H9 (cell line): ENCODE data around the gene DCHS1. TPM values are rescaled to one million over a fixed set of nuclear protein-coding genes. Genes with fewer than 3 reads are reported as not detected.

Source experiments
- DNase-seq: peaks from one replicate; pipeline ENCODE4 v3.0.0-alpha.2; 2017
- H2AFZ ChIP-seq: one replicate; pipeline ENCODE4 v1.6.1; 2013; ENCODE audit warnings: mild to moderate bottlenecking, low read length, control low read depth, moderate library complexity
- H2AK5ac ChIP-seq: 2 replicates; pipeline ENCODE4 v1.6.1; 2013; ENCODE audit warnings: low read length, control low read depth, mixed read lengths; ENCODE audit not compliant: insufficient read length
- H2BK120ac ChIP-seq: one replicate; pipeline ENCODE4 v1.6.1; 2013; ENCODE audit warnings: low read depth, mild to moderate bottlenecking, low read length, control low read depth, inconsistent platforms; ENCODE audit not compliant: poor library complexity, severe bottlenecking
- H2BK12ac ChIP-seq: 2 replicates; pipeline ENCODE4 v1.6.1; 2013; ENCODE audit warnings: low read length, control low read depth, mixed read lengths, low read depth; ENCODE audit not compliant: insufficient read length
- H2BK15ac ChIP-seq: 2 replicates; pipeline ENCODE4 v1.6.1; 2013; ENCODE audit warnings: low read depth, low read length, control low read depth
- H2BK20ac ChIP-seq: one replicate; pipeline ENCODE4 v1.6.1; 2013; ENCODE audit warnings: low read depth, mild to moderate bottlenecking, low read length, control low read depth, inconsistent platforms; ENCODE audit not compliant: poor library complexity, severe bottlenecking
- H2BK5ac ChIP-seq: 2 replicates; pipeline ENCODE4 v1.6.1; 2013; ENCODE audit warnings: low read length, control low read depth, mixed read lengths; ENCODE audit not compliant: insufficient read length
- H3K14ac ChIP-seq: 2 replicates; pipeline ENCODE4 v1.6.1; 2013; ENCODE audit warnings: low read length, control low read depth; ENCODE audit not compliant: insufficient read depth
- H3K18ac ChIP-seq: 2 replicates; pipeline ENCODE4 v1.6.1; 2013; ENCODE audit warnings: low read depth, mild to moderate bottlenecking, mixed read lengths, low read length, control low read depth; ENCODE audit not compliant: insufficient read length
- H3K23ac ChIP-seq: 2 replicates; pipeline ENCODE4 v1.6.1; 2013; ENCODE audit warnings: low read length, control low read depth, mixed read lengths, low read depth; ENCODE audit not compliant: insufficient read length
- H3K23me2 ChIP-seq: 2 replicates; pipeline ENCODE4 v1.6.1; 2013; ENCODE audit warnings: low read depth, mild to moderate bottlenecking, mixed read lengths, low read length, control low read depth; ENCODE audit not compliant: insufficient read length, poor library complexity, severe bottlenecking
- H3K27ac ChIP-seq: 2 replicates; pipeline ENCODE4 v1.5.1; 2013; ENCODE audit warnings: low read length, control low read depth, mixed read lengths, low read depth; ENCODE audit not compliant: insufficient read length
- H3K27me3 ChIP-seq: 2 replicates; pipeline ENCODE4 v1.6.1; 2013; ENCODE audit warnings: low read length, control low read depth, inconsistent platforms; ENCODE audit not compliant: insufficient read depth
- H3K4ac ChIP-seq: 2 replicates; pipeline ENCODE4 v1.6.1; 2013; ENCODE audit warnings: low read depth, mild to moderate bottlenecking, control low read depth, inconsistent platforms, low read length, moderate library complexity
- H3K4me1 ChIP-seq: 2 replicates; pipeline ENCODE4 v1.6.1; 2013; ENCODE audit warnings: low read length, control low read depth, inconsistent platforms; ENCODE audit not compliant: insufficient read depth
- H3K4me2 ChIP-seq: 2 replicates; pipeline ENCODE4 v1.6.1; 2013; ENCODE audit warnings: low read length, control low read depth, mixed read lengths; ENCODE audit not compliant: insufficient read length, insufficient read depth
- H3K56ac ChIP-seq: 2 replicates; pipeline ENCODE4 v1.6.1; 2013; ENCODE audit warnings: low read depth, mild to moderate bottlenecking, mixed read lengths, low read length, control low read depth; ENCODE audit not compliant: insufficient read length
- H3K79me1 ChIP-seq: 2 replicates; pipeline ENCODE4 v1.6.1; 2013; ENCODE audit warnings: low read depth, mild to moderate bottlenecking, moderate library complexity, low read length, control low read depth, inconsistent platforms; ENCODE audit not compliant: insufficient read depth, poor library complexity, severe bottlenecking
- H3K79me2 ChIP-seq: 2 replicates; pipeline ENCODE4 v1.6.1; 2013; ENCODE audit warnings: low read length, control low read depth, inconsistent platforms; ENCODE audit not compliant: insufficient read depth
- H3K9ac ChIP-seq: 2 replicates; pipeline ENCODE4 v1.6.1; 2013; ENCODE audit warnings: low read length, control low read depth, mixed read lengths; ENCODE audit not compliant: insufficient read length; ENCODE audit errors: extremely low read depth
- H3K9me3 ChIP-seq: one replicate; pipeline ENCODE4 v1.6.1; 2013; ENCODE audit warnings: low read depth, low read length, inconsistent platforms; ENCODE audit not compliant: control insufficient read depth
- H3T11ph ChIP-seq: one replicate; pipeline ENCODE4 v1.6.1; 2013; ENCODE audit warnings: mild to moderate bottlenecking, low read length, control low read depth, inconsistent platforms
- H4K20me1 ChIP-seq: one replicate; pipeline ENCODE4 v1.6.1; 2013; ENCODE audit not compliant: control insufficient read depth, insufficient read length, insufficient read depth
- H4K5ac ChIP-seq: 2 replicates; pipeline ENCODE4 v1.6.1; 2013; ENCODE audit warnings: low read depth, mild to moderate bottlenecking, mixed read lengths, low read length, control low read depth; ENCODE audit not compliant: insufficient read length
- H4K8ac ChIP-seq: replicated peaks from 2 replicates; pipeline ENCODE4 v1.6.1; 2013; ENCODE audit warnings: low read length, control low read depth, mixed read lengths, low read depth; ENCODE audit not compliant: insufficient read length
- H4K91ac ChIP-seq: 2 replicates; pipeline ENCODE4 v1.6.1; 2013; ENCODE audit warnings: low read depth, mild to moderate bottlenecking, moderate library complexity, mixed read lengths, low read length, control low read depth; ENCODE audit not compliant: insufficient read length
- H3K27ac Mint-ChIP-seq, 3 experiments: 2 replicates in 2 of 3; 3 replicates in 1 of 3; pipeline ENCODE4 v1.8.0; 2020 to 2021; ENCODE audit warnings: mixed read lengths in 3 of 3, mild to moderate bottlenecking in 1 of 3, moderate library complexity in 1 of 3
- H3K27me3 Mint-ChIP-seq: 2 replicates; pipeline ENCODE4 v1.8.0; 2021; ENCODE audit warnings: low read depth, mild to moderate bottlenecking, moderate library complexity, mixed read lengths
- H3K36me3 Mint-ChIP-seq, 3 experiments: 2 replicates in 2 of 3; 3 replicates in 1 of 3; pipeline ENCODE4 v1.8.0; 2020 to 2021; ENCODE audit warnings: low read depth in 3 of 3, mixed read lengths in 3 of 3; ENCODE audit not compliant: insufficient read depth in 1 of 3
- H3K4me1 Mint-ChIP-seq, 2 experiments: 2 replicates each; pipeline ENCODE4 v1.8.0; 2020; ENCODE audit warnings: mixed read lengths in 2 of 2
- H3K4me3 Mint-ChIP-seq, 2 experiments: 2 replicates in 1 of 2; 3 replicates in 1 of 2; pipeline ENCODE4 v1.8.0; 2020 to 2021; ENCODE audit warnings: mild to moderate bottlenecking in 2 of 2, mixed read lengths in 2 of 2, moderate library complexity in 1 of 2
- H3K9me3 Mint-ChIP-seq, 2 experiments: 2 replicates in 1 of 2; 3 replicates in 1 of 2; pipeline ENCODE4 v1.8.0; 2020; ENCODE audit warnings: mild to moderate bottlenecking in 2 of 2, mixed read lengths in 2 of 2, moderate library complexity in 1 of 2
- CTCF ChIP-seq: fragments of 200-600 bp; sonication (generic); conservative IDR thresholded peaks from 3 replicates; pipeline ENCODE4 v1.8.0; 2021; ENCODE audit warnings: antibody characterized with exemption, mild to moderate bottlenecking
- WGBS: extraction: QIAGEN DNeasy Blood & Tissue Kit; methylation state at CpG from one replicate; pipeline ENCODE4 v1.1.7; 2013; ENCODE audit warnings: missing lambda C conversion rate, low lambda C conversion rate, mixed read lengths; ENCODE audit not compliant: insufficient read length; ENCODE audit errors: extremely low coverage; 5-methylcytosine and 5-hydroxymethylcytosine counted together
- total RNA-seq: library from RNA; stranded (reverse); gene quantifications from 2 replicates; pipeline ENCODE4 v1.2.1, GENCODE V29; 2021

Gene DCHS1
- total RNA-seq, 1 experiment from 2014 or later = 12.5 TPM

DNA sequence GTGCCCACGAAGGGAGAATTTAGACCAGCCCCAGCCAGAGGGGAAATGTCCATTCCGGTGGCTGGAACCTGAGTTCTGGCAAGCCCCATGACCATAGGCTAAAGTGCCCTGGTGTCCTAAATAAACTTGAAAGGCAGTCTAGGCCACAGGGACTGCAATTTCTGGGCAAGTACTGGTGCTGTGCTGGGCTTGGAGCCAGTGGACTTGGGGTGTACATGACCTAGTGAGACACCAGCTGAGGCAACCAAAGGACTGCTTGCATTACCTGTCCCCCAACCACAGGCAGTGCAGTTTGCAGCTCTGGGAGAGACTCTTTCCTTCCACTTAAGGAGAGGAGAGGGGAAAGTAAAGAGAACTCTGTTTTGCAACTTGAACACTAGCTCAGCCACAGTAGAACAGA lies 75.9 kb downstream of the DCHS1 start:
- Histone ChIP-seq H4K8ac (no peak overlapping the region), H3T11ph (no peak overlapping the region), H3K79me2 (no peaks in the 10 kb centered on the region), H3K4me1 (no peaks in the 10 kb centered on the region), H2BK120ac (no peak overlapping the region), H2BK5ac (no peak overlapping the region), H3K23me2 (no peaks in the 10 kb centered on the region), H4K5ac (no peak overlapping the region), H3K27me3 (no peaks in the 10 kb centered on the region), H3K27ac (no peak overlapping the region), H3K14ac (no peak overlapping the region), H2AFZ (no peak overlapping the region), H4K20me1 (no peaks in the 10 kb centered on the region), H4K91ac (no peak overlapping the region), H2BK15ac (no peak overlapping the region), H3K23ac (no peak overlapping the region), H3K79me1 (no peaks in the 10 kb centered on the region), H3K4ac (no peak overlapping the region), H3K9me3 (no peaks in the 10 kb centered on the region), H3K9ac (no peak overlapping the region), H3K56ac (no peak overlapping the region), H2BK12ac (no peak overlapping the region), H3K18ac (no peak overlapping the region), H2BK20ac (no peak overlapping the region), H3K4me2 (no peak overlapping the region), H2AK5ac (no peak overlapping the region)
- H3K27me3 Mint-ChIP-seq = no peaks in the 10 kb centered on the region
- H3K4me1 Mint-ChIP-seq = no peaks in the 10 kb centered on the region
- H3K27ac Mint-ChIP-seq = no peak overlapping the region
- no peak overlapping the region for H3K4me3 Mint-ChIP-seq
- no peak for TF ChIP-seq CTCF
- peaks cover 2 to 7% (median 7%) of the 10 kb centered on the region in 3 experiments; a peak in 3 of 7 replicates for H3K36me3 Mint-ChIP-seq
- DNase-seq = no peak
- no CpG with 5 or more reads among the region's 2 CpGs for WGBS
- H3K9me3 Mint-ChIP-seq = peaks cover 12 to 13% of the 10 kb centered on the region in 2 experiments; a peak in 4 of 5 replicates
